Osteoblast (primary cell): ENCODE data around the gene SLC10A4. TPM values are rescaled to one million over a fixed set of nuclear protein-coding genes. Genes with fewer than 3 reads are reported as not detected.

ENCODE experiments used
- DNase-seq: peaks from one replicate; pipeline ENCODE4 v3.0.0; 2011; ENCODE audit warnings: low spot score, mixed read lengths; ENCODE audit not compliant: insufficient read length; ENCODE audit errors: missing footprints
- H2AFZ ChIP-seq: 2 replicates; pipeline ENCODE4 v1.6.0; 2011; ENCODE audit warnings: mild to moderate bottlenecking, low read length
- H3K27ac ChIP-seq: 2 replicates; pipeline ENCODE4 v1.5.1; 2011; ENCODE audit warnings: mild to moderate bottlenecking, low read depth, low read length, moderate library complexity
- H3K27me3 ChIP-seq: 2 replicates; pipeline ENCODE4 v1.6.0; 2012; ENCODE audit warnings: mild to moderate bottlenecking, control low read depth, inconsistent platforms, low read length, moderate library complexity; ENCODE audit not compliant: insufficient read depth
- H3K36me3 ChIP-seq: 2 replicates; pipeline ENCODE4 v1.5.1; 2011; ENCODE audit warnings: mild to moderate bottlenecking, low read length, control low read depth, moderate library complexity; ENCODE audit not compliant: insufficient read depth
- H3K4me1 ChIP-seq: 2 replicates; pipeline ENCODE4 v1.5.1; 2011; ENCODE audit warnings: mild to moderate bottlenecking, low read length, control low read depth, moderate library complexity; ENCODE audit not compliant: insufficient read depth
- H3K4me2 ChIP-seq: 2 replicates; pipeline ENCODE4 v1.6.0; 2011; ENCODE audit warnings: mild to moderate bottlenecking, low read length; ENCODE audit not compliant: insufficient read depth
- H3K4me3 ChIP-seq: fragments of 200-600 bp; sonication (generic); 3 replicates; pipeline ENCODE4 v1.5.1; 2012; ENCODE audit warnings: mild to moderate bottlenecking, low read length, inconsistent platforms; ENCODE audit not compliant: insufficient read depth
- H3K79me2 ChIP-seq: 2 replicates; pipeline ENCODE4 v1.6.0; 2012; ENCODE audit warnings: mild to moderate bottlenecking, low read length, control low read depth, inconsistent platforms; ENCODE audit not compliant: insufficient read depth
- H3K9me3 ChIP-seq: 2 replicates; pipeline ENCODE4 v1.5.1; 2011; ENCODE audit warnings: low read depth, low read length, control low read depth
- H4K20me1 ChIP-seq: 2 replicates; pipeline ENCODE4 v1.6.0; 2012; ENCODE audit warnings: mild to moderate bottlenecking, low read length, control low read depth; ENCODE audit not compliant: insufficient read depth
- total RNA-seq: library from RNA; depleted of rRNA; stranded (reverse); fragments of >200 nt; gene quantifications from 2 replicates; pipeline ENCODE4 v1.2.3, GENCODE V29; 2012
- TF ChIP-seq, protein P1 (sequence below): IDR thresholded peaks from 2 replicates; pipeline ENCODE4 v1.5.1; 2011; ENCODE audit warnings: mild to moderate bottlenecking, low read depth, low read length, moderate library complexity; ENCODE audit errors: extremely low read depth

The SLC10A4 gene
- total RNA-seq, 1 donor, result not detected

DNA sequence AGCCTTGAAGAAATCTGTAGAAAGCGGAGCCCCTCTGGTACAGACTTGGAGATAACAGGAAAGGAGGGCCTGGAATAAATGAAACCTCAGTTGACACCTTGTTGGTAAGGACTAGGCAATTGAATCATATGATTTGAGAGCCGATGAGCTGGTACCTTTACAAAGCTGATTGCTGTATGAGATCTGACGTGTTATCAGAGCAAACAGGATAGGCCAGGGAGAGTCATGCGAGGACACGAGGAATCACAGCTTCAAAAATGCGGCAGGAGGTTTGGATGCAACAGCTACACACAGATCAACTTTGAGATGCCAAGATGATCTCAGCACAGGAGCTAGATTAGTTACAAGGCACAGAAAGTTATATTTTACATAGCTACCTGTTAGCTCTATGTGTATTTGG is 7.4 kb upstream of the SLC10A4 start:
- DNase-seq, result no peak
- H3K4me2 ChIP-seq, result no peak overlapping the region
- no peaks in the 10 kb centered on the region for H3K36me3 ChIP-seq
- H3K4me1 ChIP-seq, result peaks cover 11% of the 10 kb centered on the region
- no peak overlapping the region for H3K27ac ChIP-seq
- TF ChIP-seq, protein P1, sequence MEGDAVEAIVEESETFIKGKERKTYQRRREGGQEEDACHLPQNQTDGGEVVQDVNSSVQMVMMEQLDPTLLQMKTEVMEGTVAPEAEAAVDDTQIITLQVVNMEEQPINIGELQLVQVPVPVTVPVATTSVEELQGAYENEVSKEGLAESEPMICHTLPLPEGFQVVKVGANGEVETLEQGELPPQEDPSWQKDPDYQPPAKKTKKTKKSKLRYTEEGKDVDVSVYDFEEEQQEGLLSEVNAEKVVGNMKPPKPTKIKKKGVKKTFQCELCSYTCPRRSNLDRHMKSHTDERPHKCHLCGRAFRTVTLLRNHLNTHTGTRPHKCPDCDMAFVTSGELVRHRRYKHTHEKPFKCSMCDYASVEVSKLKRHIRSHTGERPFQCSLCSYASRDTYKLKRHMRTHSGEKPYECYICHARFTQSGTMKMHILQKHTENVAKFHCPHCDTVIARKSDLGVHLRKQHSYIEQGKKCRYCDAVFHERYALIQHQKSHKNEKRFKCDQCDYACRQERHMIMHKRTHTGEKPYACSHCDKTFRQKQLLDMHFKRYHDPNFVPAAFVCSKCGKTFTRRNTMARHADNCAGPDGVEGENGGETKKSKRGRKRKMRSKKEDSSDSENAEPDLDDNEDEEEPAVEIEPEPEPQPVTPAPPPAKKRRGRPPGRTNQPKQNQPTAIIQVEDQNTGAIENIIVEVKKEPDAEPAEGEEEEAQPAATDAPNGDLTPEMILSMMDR, result no peak
- H3K9me3 ChIP-seq, result no peaks in the 10 kb centered on the region
- no peak overlapping the region for H3K4me3 ChIP-seq
- peaks cover under 1% of the 10 kb centered on the region for H3K27me3 ChIP-seq
- H3K79me2 ChIP-seq, result no peaks in the 10 kb centered on the region
- H2AFZ ChIP-seq, result no peak overlapping the region
- no peaks in the 10 kb centered on the region for H4K20me1 ChIP-seq

DNA sequence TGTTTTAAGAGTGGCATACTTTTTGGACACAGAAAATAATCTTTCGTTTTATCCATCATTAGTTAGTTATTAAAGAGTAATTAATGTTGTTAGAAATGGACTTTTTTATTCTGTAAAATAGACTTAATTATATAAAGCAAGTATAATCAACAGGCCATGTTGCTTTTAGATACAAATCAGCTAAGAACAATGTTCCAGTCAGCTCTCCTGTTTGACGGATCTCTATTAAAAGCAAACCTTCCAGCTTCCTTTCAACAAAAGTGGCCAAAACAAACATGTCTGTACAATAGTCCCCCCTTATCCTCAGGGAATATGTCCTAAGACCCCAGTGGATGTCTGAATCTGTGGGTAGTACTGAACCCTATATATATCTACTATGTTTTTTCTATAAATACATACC is 4.9 kb upstream of the SLC10A4 start:
- peaks cover 24% of the 10 kb centered on the region for H3K27me3 ChIP-seq
- H3K27ac ChIP-seq, result no peak overlapping the region
- H3K4me3 ChIP-seq, result no peak overlapping the region
- no peak overlapping the region for H3K4me2 ChIP-seq
- H3K9me3 ChIP-seq, result no peaks in the 10 kb centered on the region
- DNase-seq, result no peak
- TF ChIP-seq, protein P1, result no peak
- no peaks in the 10 kb centered on the region for H4K20me1 ChIP-seq
- H3K79me2 ChIP-seq, result no peaks in the 10 kb centered on the region
- H3K4me1 ChIP-seq, result peaks cover 10% of the 10 kb centered on the region
- no peaks in the 10 kb centered on the region for H3K36me3 ChIP-seq
- no peak overlapping the region for H2AFZ ChIP-seq

DNA sequence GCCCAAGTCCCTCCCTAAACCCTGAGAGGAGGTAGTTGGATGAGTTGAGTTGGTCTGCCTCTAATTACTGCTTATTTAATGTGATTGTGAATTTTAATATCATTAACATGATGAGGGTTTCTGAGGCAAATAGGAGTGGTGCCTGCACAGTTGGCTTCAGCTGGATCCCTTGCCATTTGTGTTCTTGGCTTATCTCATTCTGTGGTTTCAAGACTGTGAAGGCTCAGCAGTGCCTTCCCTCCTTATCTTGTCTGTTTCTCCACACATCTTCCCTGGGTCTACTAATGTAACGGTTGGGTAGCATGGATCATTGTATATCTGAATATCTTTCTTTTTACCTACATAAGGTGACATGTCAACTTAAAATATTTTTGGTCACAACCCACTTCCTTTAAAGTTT is 1.6 kb upstream of the SLC10A4 start:
- no peaks in the 10 kb centered on the region for H3K36me3 ChIP-seq
- H3K79me2 ChIP-seq, result no peaks in the 10 kb centered on the region
- no peak overlapping the region for H3K27ac ChIP-seq
- H3K4me3 ChIP-seq, result no peak overlapping the region
- H2AFZ ChIP-seq, result no peak overlapping the region
- peaks cover 57% of the 10 kb centered on the region for H3K27me3 ChIP-seq
- H3K4me1 ChIP-seq, result peaks cover 10% of the 10 kb centered on the region
- H4K20me1 ChIP-seq, result no peaks in the 10 kb centered on the region
- TF ChIP-seq, protein P1, result no peak
- DNase-seq, result no peak
- no peaks in the 10 kb centered on the region for H3K9me3 ChIP-seq
- no peak overlapping the region for H3K4me2 ChIP-seq

DNA sequence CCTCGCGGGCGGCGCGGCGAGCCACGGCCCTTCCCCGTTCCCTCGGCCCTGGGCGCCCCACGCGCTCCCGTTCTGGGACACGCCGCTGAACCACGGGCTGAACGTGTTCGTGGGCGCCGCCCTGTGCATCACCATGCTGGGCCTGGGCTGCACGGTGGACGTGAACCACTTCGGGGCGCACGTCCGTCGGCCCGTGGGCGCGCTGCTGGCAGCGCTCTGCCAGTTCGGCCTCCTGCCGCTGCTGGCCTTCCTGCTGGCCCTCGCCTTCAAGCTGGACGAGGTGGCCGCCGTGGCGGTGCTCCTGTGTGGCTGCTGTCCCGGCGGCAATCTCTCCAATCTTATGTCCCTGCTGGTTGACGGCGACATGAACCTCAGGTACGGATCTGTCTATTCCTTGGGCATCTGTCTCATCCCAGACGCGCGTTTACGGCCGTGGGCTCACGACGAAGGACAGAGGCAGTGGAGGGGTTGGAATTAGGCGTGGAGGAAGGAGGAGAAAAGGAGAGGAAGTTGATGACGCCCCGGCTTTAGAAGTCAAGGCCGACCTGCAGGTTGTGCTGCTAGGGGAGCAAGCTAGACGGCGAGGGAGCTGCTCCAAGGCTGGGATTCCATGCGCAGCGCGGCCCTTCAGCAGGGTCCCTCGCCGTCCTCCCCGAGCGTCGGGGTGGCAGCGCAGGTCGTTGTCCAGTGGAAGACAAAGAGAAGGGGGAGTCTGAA is 792 bp downstream of the SLC10A4 start:
- no peaks in the 10 kb centered on the region for H3K9me3 ChIP-seq
- H3K4me2 ChIP-seq, result no peak overlapping the region
- DNase-seq, result no peak
- no peaks in the 10 kb centered on the region for H3K79me2 ChIP-seq
- TF ChIP-seq, protein P1, result no peak
- H4K20me1 ChIP-seq, result no peaks in the 10 kb centered on the region
- peak overlapping the region; percentile 62 for H2AFZ ChIP-seq
- no peak overlapping the region for H3K27ac ChIP-seq
- no peaks in the 10 kb centered on the region for H3K4me1 ChIP-seq
- H3K36me3 ChIP-seq, result no peaks in the 10 kb centered on the region
- H3K4me3 ChIP-seq, result peak overlapping the region; percentile 27
- H3K27me3 ChIP-seq, result peaks cover 79% of the 10 kb centered on the region
